Superior temporal gyrus (tissue), 1 donor: ENCODE data around the gene PRELID3B.
"Not testable (repeated sequence)": the region's sequence is repeated elsewhere in the genome, so short reads cannot be mapped to it uniquely, and the experiment has no call there.

Experiments
- DNase-seq: peaks from one replicate; pipeline ENCODE4 v3.0.0-alpha.2; 2016; ENCODE audit errors: extremely low spot score

PRELID3B gene

DNA sequence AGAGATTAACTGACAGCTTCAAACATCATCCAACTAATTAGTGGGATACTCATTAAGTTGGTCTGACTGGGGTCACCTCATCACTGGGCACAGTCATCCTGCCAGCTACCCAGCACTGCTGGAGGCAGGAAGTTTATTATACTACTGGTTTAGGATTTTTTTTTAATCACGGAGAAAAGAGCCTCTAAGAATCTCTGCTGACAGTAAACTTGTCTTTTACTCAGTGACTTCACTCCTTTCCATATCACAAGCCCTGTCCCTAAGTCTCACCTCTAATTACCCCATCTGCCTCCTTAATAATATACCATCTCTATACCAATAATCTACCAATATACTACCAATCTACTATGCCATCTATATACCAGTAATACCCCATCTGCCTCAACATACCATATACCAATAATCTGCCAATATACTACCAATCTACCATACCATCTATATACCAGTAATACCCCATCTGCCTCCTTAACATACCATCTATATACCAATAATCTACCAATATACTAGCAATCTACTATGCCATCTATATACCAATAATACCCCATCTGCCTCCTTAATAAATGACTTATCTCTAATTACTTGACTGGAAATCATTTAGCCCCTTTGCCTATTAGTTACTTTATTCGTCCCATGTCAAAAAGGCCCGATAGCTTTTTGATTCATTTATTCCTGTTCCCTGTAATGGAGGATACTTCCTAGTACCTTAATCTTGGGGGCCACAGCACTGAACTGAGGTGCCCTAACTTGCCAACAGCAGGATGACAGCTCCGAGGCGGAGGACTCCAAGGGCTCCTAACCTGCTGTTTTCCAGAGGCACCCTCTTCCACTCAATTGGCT lies 15.5 kb downstream of the PRELID3B start:
- DNase-seq = no peak

- DNase-seq = no peak
These were observed 17.1 kb downstream of the PRELID3B start for GRCh38 chr20:59025511-59025910.

GRCh38 chr20:59025086-59025485 lies 17.5 kb downstream of the PRELID3B start:
- no peak for DNase-seq

GRCh38 chr20:59024111-59024530 lies 18.5 kb downstream of the PRELID3B start:
- DNase-seq = no peak

- no peak for DNase-seq
These were observed 19.0 kb downstream of the PRELID3B start for GRCh38 chr20:59023616-59024015.

DNA sequence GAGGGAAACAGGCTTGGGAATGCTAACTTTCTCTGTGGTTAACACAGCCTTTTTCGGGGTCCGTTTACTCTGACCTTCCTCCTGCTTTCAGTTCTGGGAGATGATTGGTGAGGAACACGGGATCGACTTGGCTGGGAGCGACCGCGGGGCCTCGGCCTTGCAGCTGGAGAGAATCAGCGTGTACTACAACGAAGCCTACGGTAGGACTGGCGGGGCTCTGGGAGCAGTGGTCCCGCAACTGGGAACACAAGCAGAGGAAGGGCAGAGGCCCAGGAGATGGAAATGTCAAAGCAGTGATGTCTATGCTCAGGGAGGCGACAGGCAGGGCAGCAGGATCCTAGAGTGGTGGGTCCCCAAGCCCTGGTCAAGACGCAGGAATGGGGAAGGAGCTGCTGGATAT lies 19.8 kb downstream of the PRELID3B start:
- DNase-seq = no peak

DNA sequence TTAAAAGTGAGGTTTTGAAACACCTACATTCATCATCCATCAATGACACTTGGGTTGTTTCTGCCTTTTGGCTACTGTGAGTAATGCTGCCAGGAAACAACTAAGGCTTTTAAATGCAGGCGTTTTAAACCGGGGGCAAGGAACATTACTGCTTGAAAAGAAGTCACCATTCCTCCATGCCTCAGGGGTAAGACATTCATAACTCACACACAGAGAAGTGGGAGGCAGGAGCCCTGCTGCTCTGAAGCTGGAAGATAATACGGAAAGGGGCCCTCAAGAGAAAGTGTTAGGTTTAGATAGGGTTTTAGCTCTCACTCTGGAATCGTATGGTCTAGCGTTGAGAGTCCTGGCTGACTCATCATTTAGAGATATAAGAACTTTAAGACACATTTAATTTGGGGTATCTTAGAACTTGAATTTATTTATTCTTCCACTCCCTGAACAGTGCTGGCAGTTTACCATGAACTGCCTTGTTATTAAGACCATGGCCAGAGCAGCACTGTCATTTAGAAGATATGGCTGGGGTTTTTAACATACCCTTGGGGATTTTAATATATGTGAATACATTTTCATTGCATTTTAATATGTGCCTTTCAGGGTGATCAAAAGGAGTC lies 21.5 kb downstream of the PRELID3B start:
- DNase-seq = no peak

DNA sequence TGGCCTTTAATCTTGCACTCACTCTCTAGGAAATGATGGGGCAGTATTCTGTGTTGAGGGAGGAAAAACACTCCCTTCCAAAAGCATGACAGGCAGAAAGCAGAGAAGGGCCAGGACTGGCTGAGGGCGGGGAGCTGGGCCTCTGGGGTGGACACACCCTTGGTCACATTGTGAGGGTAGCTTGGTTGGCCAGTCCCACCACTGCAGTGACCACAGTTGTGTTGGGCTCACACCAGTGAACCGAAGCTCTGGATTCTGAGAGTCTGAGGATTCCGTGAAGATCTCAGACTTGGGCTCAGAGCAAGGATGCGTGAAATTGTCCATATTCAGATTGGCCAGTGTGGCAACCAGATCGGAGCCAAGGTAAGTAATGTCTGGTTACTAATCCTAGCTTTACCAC lies 23.4 kb downstream of the PRELID3B start, which contains the start of gene TUBB1:
Gene TUBB1 (plus strand): TSS at position 213 of the 400 bp plus-strand sequence. CDS start 94 bp downstream, at position 307.
- DNase-seq = no peak

- DNase-seq = no peak
These were observed 23.8 kb downstream of the PRELID3B start for GRCh38 chr20:59018817-59019216.

GRCh38 chr20:59017493-59018231 lies 24.9 kb downstream of the PRELID3B start:
- DNase-seq = no peak

- no peak for DNase-seq
These were observed 25.6 kb downstream of the PRELID3B start for GRCh38 chr20:59016795-59017492.

DNA sequence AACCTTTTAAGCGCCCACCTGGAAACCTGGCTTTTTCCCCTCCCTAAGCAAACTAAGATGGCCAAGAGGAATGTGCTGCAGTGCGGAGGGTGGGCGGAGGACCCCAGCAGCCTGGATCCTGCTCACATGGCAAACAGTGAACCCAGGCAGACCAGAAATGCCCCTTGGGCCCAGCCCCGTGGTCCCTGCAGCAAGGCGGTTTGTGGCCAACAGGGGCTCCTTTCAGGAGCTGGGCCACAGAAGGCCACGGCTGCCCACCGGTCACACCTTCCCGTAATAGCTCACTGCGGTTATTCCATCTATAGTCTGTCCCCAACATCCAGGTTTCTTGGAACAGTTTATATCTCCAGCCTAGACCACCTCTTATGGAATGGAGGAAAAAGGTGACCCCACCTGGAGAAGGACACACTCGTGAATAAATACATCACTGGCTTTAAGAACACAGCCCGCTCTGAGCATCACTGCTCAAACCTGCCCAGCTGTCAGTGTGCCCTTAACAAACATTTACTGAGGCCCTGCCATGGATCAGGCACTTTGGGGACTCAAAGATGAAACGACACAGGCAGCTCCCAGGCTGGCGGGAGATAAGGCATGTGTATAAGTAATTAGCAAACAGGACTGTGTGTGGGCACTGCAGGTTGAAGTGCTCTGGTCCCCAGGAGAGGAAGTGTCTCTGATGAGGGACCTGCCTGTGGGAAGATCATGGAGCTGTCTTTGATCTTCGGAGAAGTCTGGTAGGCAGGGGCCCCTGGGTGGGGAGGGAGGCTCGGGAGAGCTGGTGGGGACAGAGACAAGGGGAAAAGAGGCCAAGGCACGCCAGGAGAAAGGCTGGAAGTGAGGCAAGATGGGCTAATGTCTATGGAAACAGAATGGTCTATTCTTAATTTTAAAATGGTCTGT lies 26.5 kb downstream of the PRELID3B start:
- no peak for DNase-seq

DNA sequence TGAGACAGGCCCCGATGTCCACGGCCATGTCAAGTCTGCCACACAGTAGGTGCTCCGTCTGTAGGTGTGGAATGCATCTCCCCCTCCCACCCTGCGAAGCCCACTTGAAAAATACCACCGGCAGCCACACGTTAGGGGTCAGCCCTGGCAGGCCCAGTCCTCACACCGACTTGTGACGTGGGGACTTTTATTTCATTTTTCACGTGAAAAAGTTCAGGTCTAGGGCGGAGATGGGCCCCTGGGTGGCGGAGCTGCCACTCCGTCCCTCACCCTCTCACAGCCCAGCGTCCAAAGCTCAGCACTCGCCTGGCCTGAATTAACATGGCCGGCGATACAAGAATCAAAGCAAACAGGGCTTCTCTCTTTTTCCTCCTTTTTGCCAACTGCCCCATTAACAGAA lies 27.2 kb downstream of the PRELID3B start:
- DNase-seq = no peak

DNA sequence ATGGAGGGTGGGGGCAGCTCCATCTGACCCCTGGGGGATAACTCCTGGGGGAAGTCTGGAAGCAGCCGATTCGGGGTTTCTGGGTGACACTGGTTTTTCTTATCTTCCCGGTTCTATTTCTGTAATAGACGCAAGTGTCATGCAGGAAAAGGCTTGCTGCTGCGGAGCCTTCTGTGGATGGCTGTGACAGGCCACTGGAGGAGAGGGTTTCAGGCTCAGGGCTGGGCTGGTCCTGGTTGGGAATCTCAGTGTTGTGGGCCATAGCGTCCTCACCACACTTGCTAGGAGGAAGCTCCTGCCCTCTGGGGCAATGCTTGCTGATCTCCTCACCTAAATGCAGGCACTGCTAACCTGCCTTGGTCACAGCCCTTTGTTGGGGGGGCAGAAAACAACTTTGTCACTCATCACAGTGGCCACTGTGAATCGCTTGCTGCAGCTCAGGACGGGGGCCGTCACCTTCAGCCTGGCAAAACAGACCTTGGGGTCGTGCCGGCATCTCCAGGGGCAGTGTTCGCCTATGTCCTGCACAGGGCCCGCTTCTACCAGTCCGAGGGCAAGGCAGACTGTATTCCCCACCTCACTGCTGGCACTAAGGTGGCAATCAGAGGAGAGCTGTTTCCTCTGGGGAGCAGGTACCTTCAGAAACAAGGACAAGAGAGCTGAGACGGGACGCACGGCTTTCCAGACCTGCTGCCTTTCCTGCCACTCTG lies 27.8 kb downstream of the PRELID3B start:
- DNase-seq = no peak

- no peak for DNase-seq
These were observed 28.5 kb downstream of the PRELID3B start for GRCh38 chr20:59013959-59014608.

GRCh38 chr20:59013031-59013951 lies 29.3 kb downstream of the PRELID3B start:
- no peak for DNase-seq

DNA sequence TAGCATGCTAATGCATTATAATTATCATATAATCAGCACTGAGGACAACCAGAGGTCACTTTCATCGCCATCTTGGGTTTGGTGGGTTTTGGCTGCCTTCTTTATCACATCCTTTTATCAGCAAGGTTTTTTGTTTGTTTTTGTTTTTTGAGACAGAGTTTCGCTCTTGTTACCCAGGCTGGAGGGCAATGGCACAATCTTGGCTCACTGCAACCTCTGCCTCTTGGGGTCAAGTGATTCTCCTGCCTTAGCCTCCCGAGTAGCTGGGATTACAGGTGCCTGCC lies 30.8 kb downstream of the PRELID3B start:
- not testable (repeated sequence) for DNase-seq

GRCh38 chr20:59010995-59011873 lies 31.4 kb downstream of the PRELID3B start:
- DNase-seq = no peak
